HG02840 (cell line): ENCODE results near the gene STS.

Experiments
- ATAC-seq: cut with Tn5 transposase; IDR thresholded peaks from one replicate; pipeline ENCODE4 v1.9.1; 2021; ENCODE audit warnings: mild to moderate bottlenecking, moderate library complexity, moderate number of reproducible peaks; ENCODE audit not compliant: unreplicated experiment, low FRiP score

The STS gene

DNA sequence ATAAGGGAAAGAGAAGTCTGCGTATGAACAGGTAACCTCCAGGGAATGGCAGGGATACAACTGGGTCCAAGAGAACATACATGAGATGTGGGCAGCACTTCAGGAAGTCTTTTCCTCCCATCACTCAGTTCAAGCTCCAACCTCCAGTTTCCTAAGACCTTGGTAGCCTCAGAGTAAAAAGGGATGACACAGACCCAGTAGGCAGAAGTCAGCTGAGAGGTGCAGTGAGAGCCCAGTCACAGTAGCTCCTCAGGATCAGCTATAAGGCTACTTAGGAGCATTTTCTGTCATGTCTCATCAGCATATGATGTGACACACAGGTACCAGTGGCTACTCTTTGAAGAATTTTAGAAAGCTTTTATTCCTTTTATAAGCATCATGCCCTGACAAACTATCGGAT, 12.5 kb upstream of the STS start:
- no peak for ATAC-seq

DNA sequence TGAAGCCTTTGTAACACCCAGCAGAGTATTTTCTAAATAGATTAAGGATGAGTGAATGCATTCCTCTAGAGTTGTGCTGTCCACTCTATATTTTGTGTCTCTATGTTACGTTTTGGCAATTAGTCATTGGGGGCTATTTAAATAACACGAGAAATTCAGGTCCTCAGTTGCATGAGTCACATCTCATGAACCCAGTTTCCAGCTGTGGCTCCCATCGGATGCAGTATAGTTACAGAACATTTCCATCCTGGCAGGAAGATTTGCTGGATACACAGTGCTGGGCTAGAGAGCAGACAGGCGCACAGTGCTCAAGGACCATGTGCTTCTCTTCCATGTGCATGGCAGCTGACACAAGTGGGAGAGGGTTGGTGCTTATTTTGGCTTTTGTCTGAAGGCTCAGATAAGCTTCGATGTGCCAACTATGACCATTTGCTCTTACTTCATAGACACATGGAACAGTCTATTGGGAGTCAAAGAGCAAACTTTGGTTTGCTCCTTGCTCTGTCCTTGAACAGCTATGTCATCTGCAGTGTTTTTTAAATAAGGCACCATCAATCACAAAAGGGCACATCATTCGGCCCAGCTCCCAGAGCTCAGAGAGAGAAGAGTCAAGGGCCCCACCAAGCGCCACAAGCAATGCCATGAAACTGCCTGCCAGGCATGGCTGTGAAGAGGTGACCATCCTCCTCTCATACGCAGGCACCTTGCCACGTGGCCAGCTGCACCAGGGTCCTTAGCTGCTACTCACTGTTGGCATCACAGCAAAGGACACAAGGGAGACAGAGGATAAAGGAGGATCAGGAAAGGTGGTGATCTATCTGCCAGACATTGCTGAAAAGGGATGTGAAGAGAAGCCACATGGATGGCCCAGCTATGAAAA, 8.1 kb upstream of the STS start:
- no peak for ATAC-seq

DNA sequence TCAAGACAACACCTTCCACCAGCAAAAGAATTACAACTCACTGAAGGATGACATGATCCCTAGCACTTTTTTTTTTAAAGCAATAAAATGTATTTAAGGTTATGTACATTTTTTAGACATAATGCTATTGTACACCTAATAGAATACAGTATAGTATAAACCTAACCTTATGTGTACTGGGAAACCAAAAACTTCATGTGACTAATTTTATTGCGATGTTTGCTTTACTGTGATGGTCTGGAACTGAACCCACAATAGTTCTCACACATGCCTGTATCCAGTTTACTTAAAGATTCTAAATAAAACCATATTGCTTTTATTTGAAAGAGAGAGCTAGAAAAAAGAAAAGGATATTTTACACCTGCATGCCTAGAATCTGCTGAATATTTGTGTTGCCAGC, 4.4 kb upstream of the STS start:
- no peak for ATAC-seq

DNA sequence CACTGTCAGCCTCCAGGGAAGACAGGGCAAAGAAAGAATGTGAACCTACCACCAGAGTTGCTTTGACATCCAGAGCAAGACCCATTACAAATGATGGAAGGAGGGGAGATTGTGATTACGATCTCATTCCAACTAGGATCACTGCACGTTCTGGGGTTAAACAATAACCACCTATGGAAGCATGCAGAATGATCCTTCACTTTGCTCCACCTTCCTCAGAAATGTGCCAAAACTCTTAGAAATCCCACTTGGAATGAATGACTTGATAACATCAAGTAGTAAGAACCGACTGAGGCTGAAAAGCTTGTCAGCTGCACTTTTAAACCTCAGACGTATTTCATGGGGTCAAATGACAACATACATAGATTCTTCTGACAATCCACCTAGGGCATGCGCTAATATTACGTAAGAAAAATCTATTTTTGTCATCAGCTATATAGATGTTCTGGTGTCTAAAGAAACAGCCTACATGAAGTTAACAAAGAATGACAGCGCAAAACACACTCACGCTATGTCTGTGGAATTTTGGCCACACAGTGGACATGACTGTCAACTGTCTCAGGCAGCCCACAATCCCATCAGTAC, 3.5 kb upstream of the STS start:
- ATAC-seq: no peak

DNA sequence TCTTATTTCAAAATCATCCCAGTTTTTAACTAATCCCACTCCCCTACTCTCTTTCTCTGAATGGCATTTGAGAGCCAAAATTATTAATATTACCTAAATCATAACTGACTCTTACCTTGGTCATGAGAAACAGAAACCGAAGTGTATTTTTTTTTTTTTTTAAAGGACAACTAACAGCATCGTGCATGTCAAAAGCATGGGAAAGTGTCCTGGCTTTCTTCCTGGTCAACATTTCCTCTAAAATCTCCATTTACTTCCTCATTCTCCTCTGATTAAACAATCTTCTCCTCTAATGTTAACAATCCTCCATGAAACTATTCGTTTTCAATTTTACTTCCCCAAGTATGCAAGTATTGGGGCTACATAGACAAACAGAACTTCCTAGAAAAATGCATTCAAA, 2.1 kb upstream of the STS start:
- no peak for ATAC-seq

DNA sequence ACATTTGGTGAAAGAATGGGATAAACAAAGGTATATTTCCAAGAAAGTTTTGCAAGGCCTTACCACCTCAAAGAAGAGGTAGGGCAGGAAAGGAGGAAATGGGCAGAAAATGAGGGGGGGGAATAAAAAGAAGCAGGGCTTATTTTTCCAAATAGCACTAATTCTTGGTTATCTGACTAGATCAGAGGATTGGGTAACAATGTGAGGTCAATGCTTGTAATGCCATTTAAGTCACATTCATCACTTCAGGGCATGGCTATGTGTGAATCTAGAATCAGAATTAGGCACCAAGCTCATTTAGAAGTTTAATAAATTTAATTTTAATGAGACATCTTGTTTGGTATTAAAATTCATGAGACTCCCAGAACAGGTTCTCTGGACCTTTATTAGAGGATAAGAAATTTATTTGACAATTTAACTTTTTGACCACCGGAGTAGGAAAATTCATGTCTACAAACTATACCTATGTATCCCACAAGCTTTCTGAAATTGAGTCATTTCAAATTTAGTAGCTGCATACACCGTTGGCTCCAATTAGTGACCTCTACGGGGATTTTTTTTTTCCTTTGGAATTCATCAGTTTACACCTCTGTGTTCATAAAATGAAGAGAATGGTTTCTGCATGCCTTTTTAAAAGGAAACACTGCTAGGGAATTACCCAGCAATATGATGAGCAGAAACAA, 1.4 kb upstream of the STS start:
- no peak for ATAC-seq

DNA sequence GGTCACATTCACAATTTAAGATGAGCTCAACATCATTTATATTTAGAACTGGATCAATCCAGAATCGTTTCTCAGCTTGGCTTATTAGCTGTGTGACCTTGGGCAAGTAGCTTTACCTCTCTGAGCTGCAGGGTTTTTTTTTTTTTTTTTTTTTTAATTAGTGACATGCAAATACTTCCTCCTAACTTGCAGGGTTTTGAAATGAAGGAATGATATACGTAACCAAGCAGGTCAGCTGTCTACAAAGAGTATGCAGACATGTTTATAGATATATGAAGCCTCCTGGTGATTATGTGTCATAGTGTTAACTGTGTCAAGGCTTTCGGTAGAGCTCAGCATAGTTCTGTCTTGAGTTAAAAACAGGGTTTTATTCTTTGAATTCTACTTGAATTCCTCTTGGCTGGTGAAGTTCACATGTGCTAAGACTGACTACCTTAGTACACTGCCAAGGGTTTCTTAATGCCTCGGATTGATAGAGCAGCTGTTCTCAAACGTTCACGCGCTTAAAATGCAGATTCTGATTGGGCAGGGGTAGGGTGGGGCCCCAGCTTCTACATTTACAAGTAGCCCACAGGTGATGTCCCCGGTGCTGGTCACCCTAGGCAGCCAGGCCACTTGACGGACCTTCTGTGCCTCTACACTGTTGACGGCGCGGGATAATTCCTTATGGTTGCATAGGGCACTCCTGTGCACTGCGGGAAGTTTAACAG, 654 bp upstream of the STS start:
- peak; percentile 13 for ATAC-seq

DNA sequence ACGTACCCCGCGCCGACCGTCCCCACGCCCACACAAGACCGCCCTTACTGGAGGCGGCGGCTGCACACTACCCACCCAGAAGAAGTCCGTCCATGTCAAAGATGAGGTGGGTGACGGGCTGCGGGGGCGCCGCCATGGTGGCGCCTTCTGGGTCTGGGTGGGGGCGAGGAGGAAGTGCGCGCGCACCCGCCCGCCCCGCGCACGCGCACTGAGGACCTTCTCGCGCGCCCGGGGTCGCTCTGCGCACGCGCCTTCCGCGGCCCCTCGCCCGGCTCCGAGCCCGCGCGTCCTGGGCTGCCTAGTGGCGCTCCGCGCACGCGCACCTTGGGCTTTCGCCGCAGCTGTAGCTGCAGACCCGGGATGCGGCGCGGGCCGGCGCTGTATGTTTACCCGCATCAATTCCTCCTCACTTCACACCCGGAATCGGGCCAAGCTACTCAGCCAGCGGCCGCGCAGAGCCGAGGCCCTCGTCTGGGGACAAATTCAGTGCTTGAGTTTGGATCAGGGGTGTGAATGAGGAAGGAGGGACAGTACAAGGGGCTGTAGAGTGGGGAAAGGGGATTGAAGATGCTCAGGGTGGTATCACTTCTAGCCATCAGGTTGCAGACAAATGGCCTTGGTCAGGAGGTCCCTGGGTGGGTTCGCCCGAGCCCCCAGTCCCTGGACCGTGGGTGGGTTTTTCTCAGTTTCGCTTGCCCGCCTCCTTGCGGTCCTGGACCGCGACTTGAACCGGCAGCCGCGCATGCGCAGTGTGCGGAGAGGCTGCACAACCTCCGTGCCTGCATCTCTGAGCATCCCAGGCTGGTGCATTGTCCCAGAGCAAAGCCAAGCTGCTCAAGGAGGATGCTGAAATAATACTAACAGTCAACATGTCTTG, 704 bp downstream of the STS start, which contains the start of gene PUDP:
TSS of gene PUDP (minus strand) at position 176 of the 877 bp plus-strand sequence. CDS start at position 136, 40 bp downstream.
- peak; percentile 79 for ATAC-seq

DNA sequence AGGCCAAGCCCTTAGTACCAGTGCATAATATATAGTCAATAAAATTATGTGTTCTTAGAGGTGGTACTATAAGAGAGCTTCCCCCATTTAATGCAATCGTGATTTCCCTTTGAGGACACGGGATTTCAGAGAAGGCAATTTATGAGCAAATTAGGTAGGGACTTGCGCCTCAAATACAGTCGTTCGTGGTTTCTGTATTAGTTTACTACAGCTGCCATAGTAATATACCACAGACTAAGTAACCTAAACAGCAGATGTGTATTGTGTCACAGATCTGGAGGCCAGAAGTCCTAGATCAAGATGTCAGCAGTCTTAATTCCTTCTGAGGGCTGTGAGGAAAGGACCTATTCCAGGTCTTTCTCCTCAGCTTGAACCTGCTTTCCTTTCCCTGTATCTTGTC, 1.9 kb downstream of the STS start:
- ATAC-seq: no peak

DNA sequence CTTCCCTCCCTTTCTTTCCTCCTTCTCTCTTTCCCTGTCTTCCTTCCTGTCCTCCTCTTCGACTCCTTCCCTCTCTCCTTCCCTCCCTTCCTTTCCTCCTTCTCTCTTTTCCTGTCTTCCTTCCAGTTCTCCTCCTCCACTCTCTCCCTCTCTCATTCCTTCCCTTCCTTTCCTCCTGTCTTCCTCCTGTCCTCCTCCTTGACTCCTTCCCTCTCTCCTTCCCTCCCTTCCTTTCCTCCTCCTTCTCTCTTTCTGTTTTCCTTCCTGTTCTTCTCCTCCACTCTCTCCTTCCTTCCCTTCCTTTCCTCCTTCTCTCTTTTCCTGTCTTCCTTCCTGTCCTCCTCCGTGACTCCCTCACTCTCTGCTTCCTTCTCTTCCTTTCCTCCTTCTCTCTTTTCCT, 5.7 kb downstream of the STS start:
- ATAC-seq: no peak

DNA sequence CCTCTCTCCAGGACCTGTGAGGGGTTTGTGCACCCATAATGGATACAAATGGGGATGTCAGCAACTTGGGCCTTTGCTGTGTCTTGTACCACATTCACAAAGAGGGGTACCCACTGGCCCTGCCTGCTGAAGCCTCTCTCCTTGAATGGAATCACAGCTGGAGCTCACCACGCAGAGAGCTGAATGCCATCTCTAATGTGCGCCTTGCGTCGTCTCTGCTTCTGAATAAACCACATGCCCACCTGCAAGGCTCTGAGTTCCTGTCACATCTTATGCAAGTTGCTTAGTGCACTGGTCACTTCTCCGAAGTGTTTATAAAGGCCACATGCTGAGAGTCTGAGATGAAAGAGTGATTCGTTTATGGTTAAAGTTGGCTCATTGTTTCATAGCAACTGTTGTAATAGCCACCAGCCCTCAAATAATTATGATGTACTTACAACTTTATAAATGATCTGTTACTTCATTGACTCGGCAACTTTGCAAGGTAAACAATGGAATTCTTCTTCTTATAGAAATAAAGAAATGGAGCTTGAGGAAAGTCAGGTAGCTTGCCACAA, 6.6 kb downstream of the STS start:
- ATAC-seq: no peak

DNA sequence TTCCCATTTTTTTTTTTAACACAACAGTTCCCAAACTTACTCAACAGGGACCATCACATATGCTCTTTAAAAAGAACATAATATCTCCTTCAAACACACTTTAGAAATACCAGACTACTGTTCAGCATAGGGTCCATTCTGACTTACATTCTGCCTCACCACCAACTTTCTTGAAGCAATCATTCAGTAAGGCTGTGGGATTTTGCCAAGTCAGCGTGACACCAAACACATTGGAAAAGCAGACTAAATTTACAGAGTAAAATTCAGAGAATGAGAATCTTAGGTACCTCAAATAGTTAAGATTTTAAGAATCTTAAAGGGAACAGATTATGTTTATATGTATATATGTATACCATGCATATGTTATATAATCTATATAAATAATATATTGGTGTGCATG, 7.7 kb downstream of the STS start:
- ATAC-seq: no peak

DNA sequence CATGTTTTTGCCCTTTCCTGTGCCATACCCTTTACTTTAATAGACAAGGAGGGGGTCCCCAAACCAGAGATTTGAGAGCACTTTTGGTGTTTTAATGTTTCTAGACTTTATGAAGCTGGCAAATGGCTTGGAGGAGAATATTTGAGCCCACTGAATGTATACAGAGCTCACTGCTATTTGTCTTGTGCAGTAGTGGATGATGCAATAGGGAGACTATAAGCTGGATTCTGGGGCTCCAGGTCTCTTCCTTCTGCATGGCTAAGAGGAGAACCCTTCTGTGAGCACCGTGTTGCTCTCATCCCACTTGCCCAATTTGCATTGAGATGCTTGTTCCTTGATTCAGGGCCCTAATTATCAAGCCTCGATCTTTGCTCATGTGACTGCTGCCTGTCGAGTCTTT, 9.4 kb downstream of the STS start:
- no peak for ATAC-seq

DNA sequence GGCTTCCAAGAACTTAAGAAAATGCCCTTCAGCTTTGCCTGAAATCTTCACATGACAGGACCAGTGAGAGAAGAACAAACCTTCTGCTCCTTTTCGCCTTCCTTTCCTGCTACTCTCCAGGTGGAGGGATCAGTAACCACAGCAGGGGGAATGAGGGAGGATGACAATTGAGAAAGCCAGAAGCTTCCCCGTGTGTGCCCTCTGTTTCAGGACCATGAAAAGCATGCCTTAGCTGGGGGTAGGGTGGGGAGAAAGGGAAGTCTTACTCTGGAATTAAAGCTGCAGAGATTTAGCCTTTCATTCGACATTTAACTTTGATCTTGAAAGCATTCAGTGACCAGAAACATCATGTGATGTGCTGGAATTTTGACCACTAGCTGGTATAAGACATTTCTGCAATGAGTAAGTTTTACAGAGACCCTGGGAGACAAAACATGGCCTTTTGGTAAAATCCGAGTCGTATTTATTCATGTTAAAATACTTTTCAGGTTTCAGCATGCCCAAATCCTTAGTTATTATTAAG, 11.0 kb downstream of the STS start:
- ATAC-seq: no peak

DNA sequence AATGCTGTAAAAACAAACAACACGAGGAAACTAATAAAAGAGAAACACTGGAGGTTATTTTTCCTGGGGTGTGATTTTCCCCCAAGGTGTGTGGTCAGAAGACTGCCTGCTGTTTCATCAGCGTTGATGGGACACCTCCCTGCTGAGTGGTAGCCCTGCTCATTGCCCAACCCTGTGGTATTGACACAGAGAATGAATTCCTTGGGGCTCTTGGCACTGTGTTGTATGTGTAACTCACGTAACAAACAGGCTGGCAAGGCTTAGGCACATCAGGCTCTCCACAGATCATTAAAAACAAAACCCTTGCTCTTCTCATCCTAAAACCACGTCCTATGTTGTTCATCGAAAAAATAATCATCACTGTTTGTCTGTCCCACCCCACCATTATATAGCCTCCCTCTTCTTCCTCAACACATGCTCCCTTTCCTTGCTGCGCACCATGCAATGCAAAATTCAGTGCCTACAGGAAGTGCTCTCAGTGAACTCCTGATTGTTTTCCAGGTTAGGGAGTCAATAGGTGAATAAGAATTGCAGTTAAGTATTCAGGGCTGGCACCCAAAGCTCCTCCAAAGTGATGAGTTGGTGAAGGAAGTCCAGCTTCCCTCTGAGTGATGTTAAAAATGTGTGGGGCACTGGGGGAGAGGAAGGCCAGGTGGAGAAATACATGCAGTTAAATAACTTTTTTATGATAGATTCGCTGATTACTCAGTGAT, 11.8 kb downstream of the STS start:
- no peak for ATAC-seq

DNA sequence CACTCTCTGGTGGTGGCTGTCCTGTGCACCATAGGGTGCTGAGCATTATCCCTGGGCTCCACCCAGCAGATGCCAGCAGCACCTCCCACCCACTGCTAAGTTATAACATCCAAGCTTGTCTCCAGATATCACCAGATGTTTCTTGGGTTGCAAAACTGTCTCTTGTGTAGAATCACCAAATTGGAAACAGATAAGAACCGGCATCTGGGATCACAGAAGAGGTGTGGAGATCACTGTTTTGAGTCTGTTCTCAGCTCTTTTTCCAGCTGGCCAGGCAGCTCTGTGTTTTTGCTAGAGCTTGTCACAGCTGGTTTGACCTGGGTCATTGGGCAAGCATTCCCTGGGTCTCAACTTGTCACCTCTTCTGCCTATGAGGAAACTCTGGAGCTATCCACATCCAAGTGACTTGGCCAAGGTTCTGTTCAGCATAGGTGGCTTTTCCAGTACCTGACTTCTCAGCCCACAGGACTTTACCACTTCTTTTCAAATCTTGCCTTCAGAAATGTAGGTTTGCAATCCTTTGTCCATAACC, 15.7 kb downstream of the STS start:
- no peak for ATAC-seq

DNA sequence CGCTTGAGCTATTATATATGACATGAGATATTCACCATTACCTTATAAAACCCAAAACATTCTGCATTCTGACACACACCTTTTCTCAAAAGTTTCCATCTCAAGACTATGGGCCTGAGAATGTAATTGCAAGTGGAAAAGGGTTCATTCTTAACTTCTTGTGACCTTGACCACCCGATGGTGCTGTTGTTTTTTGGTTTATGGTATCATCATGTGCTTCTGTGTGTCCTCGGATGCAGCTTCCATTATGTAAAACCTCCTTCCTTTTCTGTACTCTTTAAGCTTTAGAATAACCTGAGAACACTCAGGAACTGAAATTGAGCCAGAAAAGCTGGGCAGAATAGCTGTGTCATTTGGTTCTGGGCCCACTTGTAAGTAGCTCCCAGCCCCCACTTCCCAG, 16.7 kb downstream of the STS start:
- no peak for ATAC-seq

DNA sequence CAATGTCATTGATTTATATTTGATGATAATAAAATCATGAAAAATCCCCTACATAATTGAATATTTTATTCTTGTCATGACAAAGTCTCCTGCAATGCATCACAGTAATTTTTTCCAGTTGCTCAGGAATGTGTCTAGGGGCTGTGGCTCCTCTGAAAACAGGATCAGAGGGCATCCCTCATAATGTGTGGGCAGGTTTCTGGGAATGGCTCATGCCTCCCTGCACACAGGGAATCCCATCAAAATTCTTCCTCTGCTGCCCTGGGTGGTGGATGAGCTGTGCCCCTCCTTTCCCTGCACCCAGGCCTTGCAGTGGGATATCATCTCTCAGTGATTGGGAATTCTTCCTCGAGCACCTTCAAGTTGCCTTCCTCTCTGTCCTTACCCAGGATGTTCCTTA, 20.9 kb downstream of the STS start:
- no peak for ATAC-seq

DNA sequence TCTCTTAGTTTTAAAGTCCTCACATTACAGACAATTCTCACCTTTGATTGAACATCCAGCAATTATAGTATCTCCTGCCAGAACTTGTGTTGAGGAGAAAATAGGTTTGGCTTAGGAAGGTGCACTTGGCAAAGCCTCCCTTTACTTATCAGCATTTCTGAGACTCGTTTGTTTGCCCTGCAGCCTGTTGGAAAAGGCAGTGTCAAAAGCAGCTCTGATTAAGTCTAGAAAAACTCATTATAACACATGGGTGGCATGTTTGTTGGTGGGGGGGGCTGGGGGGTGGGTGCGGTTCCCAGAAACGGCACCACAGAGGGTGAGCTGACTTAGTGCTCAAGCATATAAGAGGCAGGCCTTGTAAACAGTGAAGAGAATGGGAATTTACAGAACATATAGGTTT, 22.1 kb downstream of the STS start:
- ATAC-seq: no peak
